Endothelial cell of umbilical vein (primary cell): Measurements from ENCODE around the gene TLE7. TPM values are rescaled to one million over a fixed set of nuclear protein-coding genes. Genes with fewer than 3 reads are reported as not detected.

Experiments used
- BruUV-seq: library from RNA; stranded (reverse); fragments of 400-500 nt; replicated peaks from 2 replicates; lab custom pipeline; 2021; lab: Mats Ljungman, UMichigan
- CTCF ChIA-PET: fragments of 300-600, 350-600 bp; sonication (Branson Sonifier 250); formaldehyde crosslinking; loops from one replicate; lab custom pipeline; 2021; ENCODE audit warnings: antibody characterized with exemption, inconsistent platforms; lab: Charles Lee
- POLR2A ChIA-PET: fragments of 300-600, 350-600 bp; sonication (Branson Sonifier 250); formaldehyde crosslinking; loops from one replicate; lab custom pipeline; 2021; ENCODE audit warnings: antibody characterized with exemption, inconsistent platforms; lab: Charles Lee
- DNase-seq: peaks from one replicate; pipeline ENCODE4 v3.0.0-alpha.2; 2011; ENCODE audit warnings: low read depth, low spot score
- FAIRE-seq: peaks from 2 replicates; lab custom pipeline; 2011; peaks lifted over from hg19 to GRCh38; lab: Jason Lieb, UNC
- H2AFZ ChIP-seq: 2 replicates; pipeline ENCODE4 v1.6.0; 2012; ENCODE audit warnings: low read depth, low read length, control low read depth, inconsistent platforms
- H3K27ac ChIP-seq: 2 replicates; pipeline ENCODE4 v1.5.1; 2011; ENCODE audit warnings: low read depth, mild to moderate bottlenecking, control low read depth, low read length, moderate library complexity; ENCODE audit not compliant: insufficient read depth
- H3K27me3 ChIP-seq, 2 experiments: 2 replicates each; pipeline versions ENCODE4 v1.6.0 to v1.6.1; 2011; ENCODE audit warnings: low read length in 2 of 2, mixed read lengths in 1 of 2; ENCODE audit not compliant: control insufficient read depth in 2 of 2, insufficient read depth in 2 of 2
- H3K36me3 ChIP-seq, 2 experiments: 2 replicates in 1 of 2; 3 replicates in 1 of 2; pipeline ENCODE4 v1.5.1; 2011; ENCODE audit warnings: low read length in 2 of 2, mild to moderate bottlenecking in 1 of 2, moderate library complexity in 1 of 2; ENCODE audit not compliant: control insufficient read depth in 2 of 2, insufficient read depth in 2 of 2; ENCODE audit errors: extremely low read depth in 1 of 2
- H3K4me1 ChIP-seq: 3 replicates; pipeline ENCODE4 v1.5.1; 2011; ENCODE audit warnings: mild to moderate bottlenecking, low read length; ENCODE audit not compliant: control insufficient read depth, insufficient read depth; ENCODE audit errors: extremely low read depth
- H3K4me2 ChIP-seq: 2 replicates; pipeline ENCODE4 v1.6.1; 2011; ENCODE audit warnings: low read length, control low read depth, mixed read lengths; ENCODE audit not compliant: insufficient read depth
- H3K4me3 ChIP-seq, 3 experiments: fragments of 200-600 bp in 1 of 3; sonication (generic), shearing (Covaris generic) in 1 of 3; replicated peaks in 1 of 3; 2 replicates each; pipeline ENCODE4 v1.5.1; 2011 to 2016; ENCODE audit warnings: control low read depth in 3 of 3, low read length in 3 of 3, mild to moderate bottlenecking in 2 of 3, inconsistent platforms in 1 of 3, low read depth in 1 of 3, moderate library complexity in 1 of 3; ENCODE audit not compliant: insufficient read depth in 1 of 3
- H3K79me2 ChIP-seq: 2 replicates; pipeline ENCODE4 v1.6.0; 2012; ENCODE audit warnings: low read length, inconsistent platforms; ENCODE audit not compliant: control insufficient read depth, insufficient read depth
- H3K9ac ChIP-seq: replicated peaks from 2 replicates; pipeline ENCODE3; 2011; ENCODE audit warnings: low read length, control low read depth; ENCODE audit not compliant: insufficient read depth; ENCODE audit errors: extremely low read depth
- H3K9me1 ChIP-seq: replicated peaks from 3 replicates; pipeline ENCODE4 v1.6.0; 2011; ENCODE audit warnings: mild to moderate bottlenecking, low read length; ENCODE audit not compliant: control insufficient read depth, insufficient read depth; ENCODE audit errors: extremely low read depth
- H3K9me3 ChIP-seq: replicated peaks from 2 replicates; pipeline ENCODE4 v1.5.1; 2012; ENCODE audit warnings: low read length, inconsistent platforms; ENCODE audit not compliant: control insufficient read depth, insufficient read depth
- H4K20me1 ChIP-seq: replicated peaks from 2 replicates; pipeline ENCODE3; 2011; ENCODE audit warnings: mild to moderate bottlenecking, low read length; ENCODE audit not compliant: control insufficient read depth, insufficient read depth; ENCODE audit errors: extremely low read depth
- CTCF ChIP-seq, 2 donors: IDR thresholded peaks; 1 replicate in 1 of 2; 2 replicates in 1 of 2; pipeline ENCODE4 v1.5.1; 2011; ENCODE audit warnings: low read length in 2 of 2, mild to moderate bottlenecking in 2 of 2, moderate library complexity in 2 of 2, control low read depth in 1 of 2, inconsistent platforms in 1 of 2, low read depth in 1 of 2; ENCODE audit not compliant: insufficient read depth in 1 of 2; ENCODE audit errors: extremely low read depth in 1 of 2
- EZH2 ChIP-seq: IDR thresholded peaks from 2 replicates; pipeline ENCODE4 v1.6.1; 2012; ENCODE audit warnings: borderline replicate concordance, low read depth, mild to moderate bottlenecking, moderate library complexity, low read length, inconsistent platforms; ENCODE audit not compliant: severe bottlenecking
- FOS ChIP-seq: IDR thresholded peaks from 2 replicates; pipeline ENCODE4 v1.6.1; 2011; ENCODE audit warnings: mild to moderate bottlenecking, low read length, moderate library complexity, borderline replicate concordance; ENCODE audit not compliant: insufficient read depth
- GATA2 ChIP-seq: IDR thresholded peaks from 2 replicates; pipeline ENCODE4 v1.7.0; 2011; ENCODE audit warnings: low read depth, mild to moderate bottlenecking, moderate library complexity, mixed read lengths, low read length; ENCODE audit not compliant: insufficient read length, insufficient read depth
- JUN ChIP-seq: IDR thresholded peaks from 2 replicates; pipeline ENCODE4 v1.6.1; 2011; ENCODE audit warnings: borderline replicate concordance, low read depth; ENCODE audit not compliant: insufficient read length, insufficient read depth
- MYC ChIP-seq: IDR thresholded peaks from one replicate; pipeline ENCODE4 v1.6.1; 2011; ENCODE audit warnings: mild to moderate bottlenecking, low read depth, low read length
- POLR2A ChIP-seq: IDR thresholded peaks from 2 replicates; pipeline ENCODE4 v1.6.1; 2012; ENCODE audit warnings: low read depth, mild to moderate bottlenecking, control low read depth, low read length
- POLR2AphosphoS5 ChIP-seq: IDR thresholded peaks from 2 replicates; pipeline ENCODE4 v1.6.1; 2012; ENCODE audit warnings: low read depth, mild to moderate bottlenecking, control low read depth, low read length, moderate library complexity; ENCODE audit not compliant: insufficient read depth
- dilution Hi-C: fragments of 300-500 bp; cut with MboI; formaldehyde crosslinking; loops from one replicate; pipeline ENCODE4 v1.15.0; 2019; ENCODE audit warnings: low sequenced_read_pairs; ENCODE audit not compliant: extremely low pct_ligation_motif_present
- intact Hi-C: fragments of 100-400 bp; cut with micrococcal nuclease; formaldehyde crosslinking; loops from one replicate; pipeline ENCODE4 v1.10.0; 2022
- polyA plus RNA-seq, 4 experiments: library from polyadenylated mRNA; depleted of rRNA in 3 of 4; stranded (reverse) in 3 of 4; unstranded in 1 of 4; fragments of >200 nt; gene quantifications; 2 replicates each; pipeline versions ENCODE4 v1.2.1 to v1.2.3, GENCODE V29; 2011 to 2012; ENCODE audit warnings: missing spikeins in 1 of 4
- total RNA-seq: library from RNA; stranded (reverse); gene quantifications from 2 replicates; pipeline ENCODE4 v1.2.3, GENCODE V29; 2021
- TF ChIP-seq, protein P1 (sequence below): IDR thresholded peaks from 2 replicates; pipeline ENCODE4 v1.6.1; 2011; ENCODE audit not compliant: insufficient read depth, insufficient read length

TLE7 gene
- total and polyA plus RNA-seq, 2 donors (not counting 3 experiments of a cell fraction or from before 2014, with no cell fraction given), result not detected

DNA sequence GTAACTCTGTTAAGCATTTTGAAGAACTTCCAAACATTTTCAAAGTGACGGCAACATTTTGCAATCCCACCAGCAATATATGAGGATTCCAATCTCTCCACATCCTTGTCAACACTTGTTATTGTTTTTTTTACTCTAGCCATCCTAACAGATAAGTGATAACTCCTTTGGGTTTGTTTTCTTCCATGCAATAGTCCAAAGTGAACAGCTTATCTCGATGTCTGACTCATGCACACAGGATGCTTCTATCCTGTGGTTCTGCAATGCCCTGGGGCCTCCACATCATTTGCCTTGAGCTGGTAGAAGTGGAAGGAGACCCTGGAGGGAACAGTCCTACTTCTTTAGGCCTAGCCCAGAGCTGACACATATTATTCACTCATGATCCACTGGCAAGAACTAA, 13.0 kb downstream of the TLE7 start:
- Histone ChIP-seq H3K36me3 (no peaks in the 10 kb centered on the region), H3K4me2 (no peak overlapping the region), H3K27ac (no peak overlapping the region), H3K9ac (no peak overlapping the region), H3K27me3 (peaks cover 3 to 7% of the 10 kb centered on the region in 2 experiments), H3K79me2 (no peaks in the 10 kb centered on the region), H3K9me1 (no peaks in the 10 kb centered on the region), H3K4me3 (no peak overlapping the region), H2AFZ (no peak overlapping the region), H3K9me3 (no peaks in the 10 kb centered on the region), H3K4me1 (no peaks in the 10 kb centered on the region), H4K20me1 (no peaks in the 10 kb centered on the region)
- FAIRE-seq (no peak), DNase-seq (no peak)
- ChIA-PET CTCF (interaction anchor here (1.5 to 5.1 kb wide), 3 partner anchors 8 to 70 kb away, joined by 4 to 37 read pairs (median 10); no protein-coding TSS in a partner anchor), POLR2A (no interaction called here)
- no TSS peak for BruUV-seq
- dilution Hi-C loops (no loop called here), intact Hi-C loops (no loop called here)
- no peak for TF ChIP-seq FOS
- TF ChIP-seq GATA2, result no peak
- TF ChIP-seq JUN, result no peak
- no peak for TF ChIP-seq POLR2AphosphoS5
- TF ChIP-seq POLR2A, result no peak
- TF ChIP-seq MYC, result no peak

DNA sequence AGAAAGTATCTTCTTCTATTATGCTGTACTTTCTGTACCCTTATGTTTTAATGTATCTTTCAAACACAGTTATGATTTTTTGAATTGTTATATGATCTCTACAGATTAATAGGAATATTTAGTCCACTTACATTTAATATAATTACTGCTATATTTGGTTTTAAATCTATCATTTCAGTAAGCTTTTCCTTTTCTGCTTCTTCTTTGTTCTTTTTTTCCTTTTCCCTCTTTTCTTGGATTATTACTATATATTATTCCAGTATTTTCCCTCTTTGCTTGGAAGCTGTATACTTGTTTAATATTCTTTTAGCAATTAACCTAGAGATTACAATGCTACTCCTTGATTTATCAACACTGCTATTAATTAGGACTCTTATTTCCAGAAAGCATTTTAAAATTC, 13.5 kb downstream of the TLE7 start:
- ChIA-PET POLR2A (no interaction called here), CTCF (interaction anchor here (5.1 kb wide), 1 partner anchor 16 kb away, joined by 37 read pairs; no protein-coding TSS in a partner anchor)
- Histone ChIP-seq H3K9me3 (no peaks in the 10 kb centered on the region), H3K4me2 (no peak overlapping the region), H3K79me2 (no peaks in the 10 kb centered on the region), H3K36me3 (no peaks in the 10 kb centered on the region), H3K4me3 (no peak overlapping the region), H3K27me3 (peaks cover 3 to 7% of the 10 kb centered on the region in 2 experiments), H3K27ac (no peak overlapping the region), H3K9ac (no peak overlapping the region), H3K9me1 (no peaks in the 10 kb centered on the region), H2AFZ (no peak overlapping the region), H4K20me1 (no peaks in the 10 kb centered on the region), H3K4me1 (no peaks in the 10 kb centered on the region)
- FAIRE-seq (no peak), DNase-seq (no peak)
- no peak for TF ChIP-seq POLR2A
- no peak for TF ChIP-seq JUN
- no peak for TF ChIP-seq POLR2AphosphoS5
- no peak for TF ChIP-seq CTCF (IDR thresholded peaks at IDR 0.05; ENCODE audit: extremely low read depth in 1 of 2, insufficient read depth in 1 of 2, low read depth in 1 of 2, low read length in 2 of 2)
- no peak for TF ChIP-seq GATA2
- no peak for TF ChIP-seq MYC
- no peak for TF ChIP-seq EZH2
- TF ChIP-seq, protein P1, sequence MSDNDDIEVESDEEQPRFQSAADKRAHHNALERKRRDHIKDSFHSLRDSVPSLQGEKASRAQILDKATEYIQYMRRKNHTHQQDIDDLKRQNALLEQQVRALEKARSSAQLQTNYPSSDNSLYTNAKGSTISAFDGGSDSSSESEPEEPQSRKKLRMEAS, result no peak
- no peak for TF ChIP-seq FOS
- dilution Hi-C loops (no loop called here), intact Hi-C loops (no loop called here)
- BruUV-seq, result no TSS peak
